OCI-LY1 (cell line): ENCODE data around the gene PLXNA2.

Source experiments
- CTCF ChIP-seq: fragments of 200-600 bp; sonication (generic), shearing (Covaris generic); IDR thresholded peaks from 2 replicates; pipeline ENCODE4 v1.5.1; 2017; ENCODE audit warnings: mild to moderate bottlenecking, antibody characterized with exemption, low read length, moderate library complexity, mixed read lengths
- EZH2 ChIP-seq: fragments of 200-600 bp; sonication (generic), shearing (Covaris generic); IDR thresholded peaks from 2 replicates; pipeline ENCODE4 v1.8.0; 2017; ENCODE audit warnings: borderline replicate concordance, mixed run types, mild to moderate bottlenecking, antibody characterized with exemption, low read length, moderate library complexity, mixed read lengths

GRCh38 chr1:208156741-208157140 is 87.4 kb downstream of the PLXNA2 start:
- TF ChIP-seq EZH2 (no peak), CTCF (no peak)
